Esophagus squamous epithelium (tissue), 5 donors: ENCODE data around the gene TMEM184B. TPM values are rescaled to one million over a fixed set of nuclear protein-coding genes. Genes with fewer than 3 reads are reported as not detected.

ENCODE experiments used
- DNase-seq: peaks from one replicate; lab custom pipeline; 2025; lab: John Stamatoyannopoulos, UW
- H3K27ac ChIP-seq, 4 donors: fragments of 200-600 bp; sonication (generic); one replicate each; pipeline ENCODE4 v1.5.1; 2016 to 2019; ENCODE audit warnings: mild to moderate bottlenecking in 1 of 4
- H3K27me3 ChIP-seq, 4 donors: fragments of 200-600 bp; sonication (generic); 1 replicate in 3 of 4; 2 replicates in 1 of 4; pipeline versions ENCODE4 v1.5.1 to v1.6.0; 2017 to 2021; ENCODE audit warnings: antibody characterized with exemption in 1 of 4
- H3K36me3 ChIP-seq, 3 donors: fragments of 200-600 bp; sonication (generic); one replicate each; pipeline ENCODE4 v1.5.1; 2016 to 2019
- H3K4me1 ChIP-seq, 3 donors: fragments of 200-600 bp; sonication (generic); one replicate each; pipeline ENCODE4 v1.5.1; 2017 to 2019
- H3K4me3 ChIP-seq, 4 donors: fragments of 200-600 bp; sonication (generic); 1 replicate in 3 of 4; 2 replicates in 1 of 4; pipeline ENCODE4 v1.5.1; 2016 to 2019; ENCODE audit warnings: mild to moderate bottlenecking in 2 of 4, moderate library complexity in 1 of 4
- H3K9me3 ChIP-seq, 3 donors: fragments of 200-600 bp; sonication (generic); one replicate each; pipeline ENCODE4 v1.5.1; 2016 to 2019
- POLR2A ChIP-seq, 4 donors: fragments of 450-650 bp; IDR thresholded peaks; one replicate each; pipeline ENCODE4 v1.6.1; 2017; ENCODE audit warnings: antibody characterized with exemption in 4 of 4, mild to moderate bottlenecking in 4 of 4, moderate library complexity in 3 of 4
- WGBS, 2 donors: methylation state at CpG; one replicate each; pipeline ENCODE4 v1.1.5; 2018; 5-methylcytosine and 5-hydroxymethylcytosine counted together
- intact Hi-C: fragments of 100-400 bp; cut with DNase I; formaldehyde crosslinking; loops from one replicate; pipeline ENCODE4 v1.15.0; 2022
- total RNA-seq, 4 donors: library from RNA; depleted of rRNA; stranded (reverse); fragments of >200 nt; gene quantifications; one replicate each; pipeline ENCODE4 v1.1.0, GENCODE V29; 2016
- TF ChIP-seq, protein P1 (sequence below), 6 experiments: fragments of 450-650 bp in 4 of 6; fragments of 200-600 bp in 2 of 6; sonication (generic) in 2 of 6; IDR thresholded peaks; one replicate each; pipeline ENCODE4 v1.5.1; 2016 to 2019; ENCODE audit warnings: antibody characterized with exemption in 6 of 6, mild to moderate bottlenecking in 4 of 6, moderate library complexity in 4 of 6
- donor health status: DM: yes; HTN: yes; CAD: no.

Gene TMEM184B
- total RNA-seq, 4 donors from 2014 or later, result 22.5 to 55.1 (median 28.3) TPM

DNA sequence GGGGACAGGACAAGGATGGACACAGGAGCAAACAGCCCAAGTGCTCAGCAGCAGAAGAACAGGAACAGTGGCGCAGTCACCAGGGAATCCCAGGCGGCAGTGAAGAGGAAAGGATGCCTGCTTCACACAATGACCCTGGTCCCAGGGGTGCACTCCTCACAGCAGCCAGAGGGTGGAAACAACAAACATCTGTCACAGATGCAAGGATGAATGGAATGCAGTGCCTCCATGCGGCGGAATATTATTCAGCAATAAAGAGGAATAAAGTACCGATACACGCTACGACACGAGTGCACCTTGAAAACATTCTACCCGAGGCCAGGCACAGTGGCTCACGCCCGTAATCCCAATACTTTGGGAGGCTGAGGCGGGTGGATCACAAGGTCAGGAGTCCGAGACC lies 31.7 kb upstream of the TMEM184B start:
- no peaks in the 10 kb centered on the region for H3K9me3 ChIP-seq
- no peak for DNase-seq
- 75 to 83% methylated on average over 12 to 13 of the region's 13 CpGs for WGBS, 2 donors
- peaks cover 14 to 82% (median 47%) of the 10 kb centered on the region in 3 donors for H3K4me1 ChIP-seq
- no peaks in the 10 kb centered on the region for H3K27me3 ChIP-seq
- H3K4me3 ChIP-seq, result no peak overlapping the region
- H3K27ac ChIP-seq, result peak overlapping the region in 3 of 4 donors; percentile 6 to 30 (median 23)
- TF ChIP-seq, protein P1, sequence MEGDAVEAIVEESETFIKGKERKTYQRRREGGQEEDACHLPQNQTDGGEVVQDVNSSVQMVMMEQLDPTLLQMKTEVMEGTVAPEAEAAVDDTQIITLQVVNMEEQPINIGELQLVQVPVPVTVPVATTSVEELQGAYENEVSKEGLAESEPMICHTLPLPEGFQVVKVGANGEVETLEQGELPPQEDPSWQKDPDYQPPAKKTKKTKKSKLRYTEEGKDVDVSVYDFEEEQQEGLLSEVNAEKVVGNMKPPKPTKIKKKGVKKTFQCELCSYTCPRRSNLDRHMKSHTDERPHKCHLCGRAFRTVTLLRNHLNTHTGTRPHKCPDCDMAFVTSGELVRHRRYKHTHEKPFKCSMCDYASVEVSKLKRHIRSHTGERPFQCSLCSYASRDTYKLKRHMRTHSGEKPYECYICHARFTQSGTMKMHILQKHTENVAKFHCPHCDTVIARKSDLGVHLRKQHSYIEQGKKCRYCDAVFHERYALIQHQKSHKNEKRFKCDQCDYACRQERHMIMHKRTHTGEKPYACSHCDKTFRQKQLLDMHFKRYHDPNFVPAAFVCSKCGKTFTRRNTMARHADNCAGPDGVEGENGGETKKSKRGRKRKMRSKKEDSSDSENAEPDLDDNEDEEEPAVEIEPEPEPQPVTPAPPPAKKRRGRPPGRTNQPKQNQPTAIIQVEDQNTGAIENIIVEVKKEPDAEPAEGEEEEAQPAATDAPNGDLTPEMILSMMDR (IDR thresholded peaks at IDR 0.05), result peak in 1 of 6 experiments; percentile 38
- TF ChIP-seq POLR2A (IDR thresholded peaks at IDR 0.05), result no peak
- peaks cover 17 to 74% (median 27%) of the 10 kb centered on the region in 3 donors for H3K36me3 ChIP-seq
- intact Hi-C loops, result no loop called here

DNA sequence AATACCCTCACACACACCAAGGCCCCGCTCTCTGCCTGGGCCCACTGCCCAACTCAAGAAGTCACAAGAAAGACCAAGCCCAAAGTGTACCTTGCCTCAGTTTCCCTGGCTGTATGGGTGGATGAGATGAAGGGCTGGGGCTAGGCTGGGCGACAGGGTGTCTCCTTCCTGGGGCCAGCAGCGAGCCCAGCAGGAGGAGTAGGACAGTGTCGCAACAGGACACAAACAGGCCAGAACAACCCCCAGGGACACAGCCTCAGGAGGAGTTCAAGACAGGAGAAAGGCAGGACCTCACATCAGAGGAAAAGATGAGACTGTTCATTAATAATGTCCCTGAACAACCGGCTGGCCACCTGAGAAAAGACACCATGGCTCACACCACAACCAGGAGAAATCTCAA lies 31.2 kb upstream of the TMEM184B start:
- no peak for DNase-seq
- intact Hi-C loops, result no loop called here
- TF ChIP-seq, protein P1 (IDR thresholded peaks at IDR 0.05), result no peak
- TF ChIP-seq POLR2A (IDR thresholded peaks at IDR 0.05), result no peak
- Histone ChIP-seq H3K36me3 (peaks cover 22 to 75% (median 27%) of the 10 kb centered on the region in 3 donors), H3K27me3 (no peaks in the 10 kb centered on the region), H3K4me3 (no peak overlapping the region), H3K27ac (peak overlapping the region in 3 of 4 donors; percentile 25 to 41 (median 30)), H3K9me3 (no peaks in the 10 kb centered on the region), H3K4me1 (peaks cover 13 to 82% (median 49%) of the 10 kb centered on the region in 3 donors)
- WGBS, 2 donors, result 55 to 87% methylated on average over 3 to 4 of the region's 5 CpGs

DNA sequence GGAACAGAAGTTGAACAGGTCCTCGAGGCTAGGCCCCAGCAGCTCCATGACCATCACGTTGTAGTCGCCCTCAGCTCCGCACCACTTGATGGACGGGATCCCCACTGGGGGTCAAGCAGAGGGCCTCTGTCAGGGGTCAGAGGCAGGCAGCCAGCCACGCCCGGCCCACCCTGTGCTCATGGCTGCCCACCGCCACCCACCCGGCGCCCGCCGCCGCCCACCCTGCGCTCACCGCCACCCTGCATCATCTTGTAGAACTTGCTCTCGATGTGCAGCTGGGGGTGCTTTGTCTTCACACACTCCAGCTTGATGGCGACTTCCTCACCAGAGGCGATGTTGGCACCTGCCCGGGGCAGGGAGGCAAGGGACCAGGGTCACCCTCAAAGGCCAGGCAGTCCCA lies 30.1 kb upstream of the TMEM184B start:
- no peak for TF ChIP-seq POLR2A (IDR thresholded peaks at IDR 0.05)
- TF ChIP-seq, protein P1 (IDR thresholded peaks at IDR 0.05), result no peak
- DNase-seq, result no peak
- H3K4me1 ChIP-seq, result peaks cover 13 to 82% (median 47%) of the 10 kb centered on the region in 3 donors
- H3K36me3 ChIP-seq, result peaks cover 32 to 75% (median 33%) of the 10 kb centered on the region in 3 donors
- intact Hi-C loops, result no loop called here
- H3K9me3 ChIP-seq, result no peaks in the 10 kb centered on the region
- H3K27me3 ChIP-seq, result no peaks in the 10 kb centered on the region
- no peak overlapping the region for H3K27ac ChIP-seq
- H3K4me3 ChIP-seq, result no peak overlapping the region
- WGBS, 2 donors, result 80% methylated on average over 2 of the region's 19 CpGs; no CpG with 5 or more reads in 1 of the 2 donors

DNA sequence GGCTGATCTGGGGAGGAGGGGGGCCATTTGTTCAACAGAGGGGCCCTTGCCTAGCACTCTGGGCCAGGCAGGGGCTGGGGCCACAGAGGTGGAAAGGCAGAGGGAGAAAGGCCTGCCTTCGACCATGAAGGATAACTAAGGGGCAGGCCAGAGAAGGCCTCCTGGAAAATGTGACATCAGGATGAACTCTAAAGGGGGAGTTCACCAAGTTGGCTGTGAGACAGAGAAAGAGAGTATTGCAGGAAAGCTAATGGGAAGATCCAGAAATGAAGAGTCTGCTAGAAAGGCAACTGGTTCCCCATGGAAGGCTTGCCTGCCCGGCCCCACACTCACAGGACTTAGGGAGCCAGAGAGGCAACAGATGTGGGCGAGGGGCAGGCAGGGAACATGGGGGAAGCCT lies 28.1 kb upstream of the TMEM184B start:
- WGBS, 2 donors, result 83 to 87% methylated on average over 3 of the region's 3 CpGs

More for the DNA sequence above, 28.1 kb upstream of the TMEM184B start:
- Histone ChIP-seq H3K4me1 (peaks cover 7 to 78% (median 34%) of the 10 kb centered on the region in 3 donors), H3K27me3 (no peaks in the 10 kb centered on the region), H3K36me3 (peaks cover 38 to 88% (median 49%) of the 10 kb centered on the region in 3 donors), H3K4me3 (no peak overlapping the region), H3K27ac (peak overlapping the region in 3 of 4 donors; percentile 31 to 88 (median 73)), H3K9me3 (no peaks in the 10 kb centered on the region)
- no peak for DNase-seq
- intact Hi-C loops, result no loop called here
- TF ChIP-seq, protein P1 (IDR thresholded peaks at IDR 0.05), result no peak
